GM13977 (cell line): ENCODE measurements around the gene FGD1.

Experiments
- DNase-seq: peaks from one replicate; pipeline ENCODE4 v3.0.0; 2012; ENCODE audit warnings: low spot score
- CTCF ChIP-seq: IDR thresholded peaks from 2 replicates; pipeline ENCODE4 v1.5.1; 2012; ENCODE audit warnings: mild to moderate bottlenecking, control low read depth; ENCODE audit not compliant: insufficient read depth; ENCODE audit errors: extremely low read depth, missing control alignments
- in situ Hi-C: fragments of 300-500 bp; cut with MboI; formaldehyde crosslinking; loops from one replicate; pipeline ENCODE4 v1.12.0; 2022; ENCODE audit warnings: low sequenced_read_pairs, low pct_unique_long_range_greater_than_20kb, mixed read lengths, inconsistent platforms; ENCODE audit not compliant: unreplicated experiment

Gene FGD1

GRCh38 chrX:54423161-54423888 is 72.7 kb downstream of the FGD1 start:
- in situ Hi-C loops = no loop called here
- no peak for DNase-seq
- peak; percentile 36 for TF ChIP-seq CTCF

GRCh38 chrX:54422168-54422567 is 73.9 kb downstream of the FGD1 start:
- no peak for DNase-seq
- TF ChIP-seq CTCF = no peak
- in situ Hi-C loops = no loop called here

GRCh38 chrX:54419559-54420302 is 76.3 kb downstream of the FGD1 start:
- no peak for DNase-seq
- in situ Hi-C loops = no loop called here
- TF ChIP-seq CTCF = no peak

- no peak for TF ChIP-seq CTCF
- no peak for DNase-seq
- in situ Hi-C loops = no loop called here
These were observed 79.1 kb downstream of the FGD1 start for GRCh38 chrX:54416965-54417364.

GRCh38 chrX:54415534-54416350 is 80.3 kb downstream of the FGD1 start:
- in situ Hi-C loops = no loop called here
- no peak for TF ChIP-seq CTCF
- no peak for DNase-seq

- in situ Hi-C loops = no loop called here
These were observed 82.3 kb downstream of the FGD1 start for GRCh38 chrX:54413753-54414152.

More at GRCh38 chrX:54413753-54414152, 82.3 kb downstream of the FGD1 start:
- no peak for TF ChIP-seq CTCF
- no peak for DNase-seq
